A549 (cell line): ENCODE results near the gene OGFR. TPM values are rescaled to one million over a fixed set of nuclear protein-coding genes. Genes with fewer than 3 reads are reported as not detected.

ENCODE experiments used
- ATAC-seq, 2 experiments: fragments of 200-7000 bp in 1 of 2; fragments of >200 bp in 1 of 2; cut with Nextera tagmentation in 1 of 2; cut with Tn5 transposase in 1 of 2; 3 replicates each; pipeline versions ENCODE4 v1.8.0 to v1.9.1; 2018 to 2020; ENCODE audit warnings: mild to moderate bottlenecking in 1 of 2, moderate library complexity in 1 of 2
- CTCF ChIA-PET: fragments of 300-600 bp; sonication (Branson Sonifier 250); formaldehyde crosslinking; extraction: SDS; loops from one replicate; lab custom pipeline; 2021; ENCODE audit warnings: antibody characterized with exemption, inconsistent platforms; lab: Yijun Ruan, JAX
- POLR2A ChIA-PET: fragments of 350-600 bp; formaldehyde crosslinking; extraction: SDS; loops from one replicate; lab custom pipeline; 2021; ENCODE audit warnings: antibody characterized with exemption, inconsistent platforms; lab: Yijun Ruan, JAX
- DNase-seq, 2 experiments: peaks; one replicate each; pipeline versions ENCODE4 v3.0.0 to v3.0.0-alpha.2; 2011 to 2016; ENCODE audit warnings: low read depth in 1 of 2, low spot score in 1 of 2
- FAIRE-seq: peaks from 2 replicates; lab custom pipeline; 2011; peaks lifted over from hg19 to GRCh38; lab: Jason Lieb, UNC
- H3K27ac ChIP-seq, 2 experiments: fragments of >200 bp; sonication (Bioruptor Twin); formaldehyde crosslinking; 3 replicates each; pipeline ENCODE4 v1.5.1; 2016 to 2017
- H3K4me1 ChIP-seq: fragments of >200 bp; sonication (Bioruptor Twin); formaldehyde crosslinking; 3 replicates; pipeline ENCODE4 v1.6.1; 2016
- H3K4me2 ChIP-seq: fragments of >200 bp; sonication (Bioruptor Twin); formaldehyde crosslinking; 3 replicates; pipeline ENCODE4 v1.6.1; 2016
- H3K4me3 ChIP-seq: fragments of >200 bp; sonication (Bioruptor Twin); formaldehyde crosslinking; 3 replicates; pipeline ENCODE4 v1.5.1; 2016
- H3K9me3 ChIP-seq: fragments of >200 bp; sonication (Bioruptor Twin); formaldehyde crosslinking; 3 replicates; pipeline ENCODE4 v1.6.1; 2016
- BCL3 ChIP-seq: fragments of >200 bp; sonication (Bioruptor Twin); formaldehyde crosslinking; IDR thresholded peaks from 3 replicates; pipeline ENCODE4 v1.6.1; 2016
- BHLHE40 ChIP-seq: IDR thresholded peaks from 2 replicates; pipeline ENCODE4 v1.6.1; 2012; ENCODE audit warnings: low read depth, low read length, inconsistent platforms
- CBX2 ChIP-seq: fragments of 200-600 bp; sonication (generic); IDR thresholded peaks from 2 replicates; pipeline ENCODE4 v1.6.1; 2016; ENCODE audit warnings: low read depth, mild to moderate bottlenecking, borderline replicate concordance
- CEBPB ChIP-seq, 2 experiments: fragments of >200 bp in 1 of 2; sonication (Bioruptor Twin) in 1 of 2; formaldehyde crosslinking in 1 of 2; IDR thresholded peaks; 2 replicates each; pipeline ENCODE4 v1.6.1; 2012 to 2016
- ESRRA ChIP-seq: fragments of 150-350 bp; IDR thresholded peaks from 2 replicates; pipeline ENCODE4 v1.6.1; 2014; ENCODE audit warnings: mild to moderate bottlenecking, low read length, borderline replicate concordance
- FOSB ChIP-seq: fragments of 250-450 bp; sonication (Bioruptor Pico); IDR thresholded peaks from 2 replicates; pipeline ENCODE4 v1.5.0; 2020; ENCODE audit warnings: mild to moderate bottlenecking, moderate library complexity
- GATA3 ChIP-seq: IDR thresholded peaks from 2 replicates; pipeline ENCODE4 v1.6.1; 2012; ENCODE audit warnings: borderline replicate concordance
- HEYL ChIP-seq: fragments of 250-450 bp; sonication (Bioruptor Pico); IDR thresholded peaks from 2 replicates; pipeline ENCODE4 v1.8.0; 2021; ENCODE audit warnings: mild to moderate bottlenecking, moderate library complexity
- HOXB13 ChIP-seq: fragments of 250-450 bp; sonication (Bioruptor Pico); IDR thresholded peaks from 2 replicates; pipeline ENCODE4 v1.5.0; 2020; ENCODE audit warnings: low read depth, mild to moderate bottlenecking, moderate library complexity
- HOXB5 ChIP-seq: fragments of 250-450 bp; sonication (Bioruptor Pico); IDR thresholded peaks from 2 replicates; pipeline ENCODE4 v1.5.0; 2020; ENCODE audit warnings: mild to moderate bottlenecking, moderate library complexity
- JUNB ChIP-seq: fragments of >200 bp; sonication (Bioruptor Twin); formaldehyde crosslinking; IDR thresholded peaks from 2 replicates; pipeline ENCODE4 v1.6.1; 2016
- KDM5A ChIP-seq: fragments of 200-600 bp; sonication (generic); IDR thresholded peaks from 2 replicates; pipeline ENCODE4 v1.6.1; 2016; ENCODE audit warnings: antibody characterized with exemption, mild to moderate bottlenecking
- MAX ChIP-seq: IDR thresholded peaks from 2 replicates; pipeline ENCODE4 v1.6.1; 2012
- MYC ChIP-seq: IDR thresholded peaks from 2 replicates; pipeline ENCODE4 v1.6.1; 2012; ENCODE audit warnings: mild to moderate bottlenecking, inconsistent platforms, low read length, improper control_type of control experiment, borderline replicate concordance
- NFE2L2 ChIP-seq: fragments of 150-350 bp; conservative IDR thresholded peaks from 2 replicates; pipeline ENCODE4 v1.6.1; 2014; ENCODE audit warnings: low read length
- NPAS2 ChIP-seq: fragments of 250-450 bp; sonication (Bioruptor Pico); IDR thresholded peaks from 2 replicates; pipeline ENCODE4 v1.8.0; 2022; ENCODE audit warnings: mild to moderate bottlenecking, moderate library complexity, borderline replicate concordance
- NR3C1 ChIP-seq: fragments of >200 bp; sonication (Bioruptor Twin); formaldehyde crosslinking; IDR thresholded peaks from 3 replicates; pipeline ENCODE4 v1.6.1; 2017
- PHF8 ChIP-seq: fragments of 200-600 bp; sonication (generic); IDR thresholded peaks from 2 replicates; pipeline ENCODE4 v1.6.1; 2016; ENCODE audit warnings: low read depth, mild to moderate bottlenecking, antibody characterized with exemption, moderate library complexity, borderline replicate concordance
- RAD21 ChIP-seq, 2 experiments: fragments of >200 bp in 1 of 2; sonication (Bioruptor Twin) in 1 of 2; formaldehyde crosslinking in 1 of 2; IDR thresholded peaks in 1 of 2; conservative IDR thresholded peaks in 1 of 2; 2 replicates in 1 of 2; 3 replicates in 1 of 2; pipeline ENCODE4 v1.6.1; 2012 to 2018; ENCODE audit warnings: inconsistent platforms in 1 of 2
- RARB ChIP-seq: fragments of 250-450 bp; sonication (Bioruptor Pico); IDR thresholded peaks from 2 replicates; pipeline ENCODE4 v1.8.0; 2021; ENCODE audit warnings: mild to moderate bottlenecking, moderate library complexity
- RFX5 ChIP-seq: fragments of 450-650 bp; IDR thresholded peaks from 2 replicates; pipeline ENCODE4 v1.7.1; 2014; ENCODE audit warnings: antibody characterized with exemption, mild to moderate bottlenecking, moderate library complexity
- RNF2 ChIP-seq: fragments of 200-600 bp; sonication (generic); IDR thresholded peaks from 2 replicates; pipeline ENCODE4 v1.6.1; 2016; ENCODE audit warnings: low read depth, mild to moderate bottlenecking, antibody characterized with exemption, moderate library complexity, borderline replicate concordance
- SMC3 ChIP-seq: fragments of >200 bp; sonication (Bioruptor Twin); formaldehyde crosslinking; IDR thresholded peaks from 3 replicates; pipeline ENCODE4 v1.6.1; 2018; ENCODE audit warnings: inconsistent platforms
- TFCP2L1 ChIP-seq: fragments of 250-450 bp; sonication (Bioruptor Pico); IDR thresholded peaks from 2 replicates; pipeline ENCODE4 v1.5.0; 2021; ENCODE audit warnings: mild to moderate bottlenecking
- ZNF302 ChIP-seq: fragments of 250-450 bp; sonication (Bioruptor Pico); IDR thresholded peaks from 2 replicates; pipeline ENCODE4 v1.9.0; 2021; ENCODE audit warnings: inconsistent platforms, mild to moderate bottlenecking, moderate library complexity
- WGBS: methylation state at CpG from one replicate; pipeline ENCODE4 v1.1.6; 2017; ENCODE audit errors: missing lambda C conversion rate; 5-methylcytosine and 5-hydroxymethylcytosine counted together
- polyA plus RNA-seq, 4 experiments: library from polyadenylated mRNA; depleted of rRNA in 3 of 4; stranded (reverse); fragments of >200 nt; fragmentation: RNase III in 1 of 4; extraction: RNeasy Plus Mini Kit Qiagen cat#74134 plus additional on column Dnase treatment in 1 of 4; gene quantifications; 2 replicates in 3 of 4; 3 replicates in 1 of 4; pipeline ENCODE4 v1.2.3, GENCODE V29; 2011 to 2017
- TF ChIP-seq, protein P1 (sequence below): fragments of >200 bp; sonication (Bioruptor Twin); formaldehyde crosslinking; IDR thresholded peaks from 2 replicates; pipeline ENCODE4 v1.6.1; 2016
- TF ChIP-seq, protein P2 (sequence below): fragments of 200-600 bp; sonication (generic); IDR thresholded peaks from 2 replicates; pipeline ENCODE4 v1.6.1; 2016; ENCODE audit warnings: antibody characterized with exemption, mild to moderate bottlenecking, moderate library complexity
- TF ChIP-seq, protein P3 (sequence below): fragments of 150-350 bp; IDR thresholded peaks from 2 replicates; pipeline ENCODE4 v1.6.1; 2014; ENCODE audit warnings: low read depth, mild to moderate bottlenecking, low read length

OGFR gene
- polyA plus RNA-seq, 2 of the 4 experiments (the other 2 are of a cell fraction) = 15.9 to 35.6 TPM

GRCh38 chr20:62772619-62772989 is 32.0 kb upstream of the OGFR start:
- POLR2A ChIA-PET = no interaction called here
- ATAC-seq (no peak), FAIRE-seq (no peak)

DNA sequence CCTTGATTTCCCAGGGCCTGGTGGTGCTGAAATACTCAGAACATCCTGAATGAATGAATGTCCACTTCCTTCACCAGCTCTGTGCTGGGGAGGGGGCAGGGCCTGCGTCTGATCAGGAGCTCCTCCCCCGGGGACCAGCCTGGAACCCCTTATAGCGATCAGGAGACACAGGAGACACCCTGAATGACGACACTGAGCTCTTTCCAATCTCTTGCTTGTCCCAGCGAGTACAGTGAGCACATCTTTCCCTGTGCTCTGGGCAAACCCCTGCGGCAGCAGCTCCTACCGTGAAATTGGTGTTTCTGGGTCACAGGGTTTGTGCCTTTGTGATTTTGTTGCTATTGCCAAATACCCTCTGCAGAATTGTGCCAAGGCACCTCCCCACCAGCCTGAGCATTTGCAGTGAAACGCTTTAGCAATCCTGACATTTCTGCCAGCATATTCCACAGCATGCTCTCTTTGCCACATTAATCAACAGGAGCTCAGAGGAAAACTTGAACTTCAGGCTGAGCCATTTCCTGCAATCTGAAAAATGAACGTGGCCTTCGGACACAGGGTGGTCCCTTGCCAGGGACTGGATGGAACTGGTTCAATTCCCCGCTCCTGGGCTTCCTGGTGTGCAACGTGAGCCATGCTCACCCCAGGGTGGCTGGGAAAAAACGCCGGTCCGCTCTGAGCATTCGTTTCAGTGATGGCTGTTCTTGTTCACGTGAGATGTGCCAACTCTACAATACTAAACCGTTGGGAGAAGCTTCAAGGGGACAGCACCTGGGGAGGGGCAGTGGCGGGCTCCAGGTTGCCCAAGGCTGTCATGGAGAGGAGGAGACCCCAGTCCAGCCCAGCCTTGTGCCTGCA is 31.4 kb upstream of the OGFR start:
- ChIA-PET POLR2A (interaction anchor here (0.9 kb wide), 1 partner anchor 21 kb away, joined by 3 read pairs; no protein-coding TSS in a partner anchor), CTCF (interaction anchor here (0.9 to 3.3 kb wide), 4 partner anchors 10 to 235 kb away, joined by 3 to 20 read pairs (median 4); no protein-coding TSS in a partner anchor)
- Histone ChIP-seq H3K27ac (no peak overlapping the region), H3K4me2 (no peak overlapping the region), H3K4me3 (no peak overlapping the region), H3K4me1 (peaks cover 6% of the 10 kb centered on the region; the same call in 1 of the 3 replicates), H3K9me3 (no peaks in the 10 kb centered on the region)
- ATAC-seq (no peak; a peak in 1 of 6 replicates), DNase-seq (no peak), FAIRE-seq (no peak)
- 27% methylated on average over 18 of the region's 19 CpGs for WGBS
- TF ChIP-seq RFX5 = no peak
- TF ChIP-seq NPAS2 (CRISPR knock-in tag) = no peak
- TF ChIP-seq FOSB (CRISPR knock-in tag) = no peak
- no peak for TF ChIP-seq HOXB5 (CRISPR knock-in tag)
- no peak for TF ChIP-seq KDM5A
- TF ChIP-seq MAX = no peak
- no peak for TF ChIP-seq NR3C1
- no peak for TF ChIP-seq RNF2
- TF ChIP-seq CEBPB (IDR thresholded peaks at IDR 0.05) = no peak
- no peak for TF ChIP-seq ZNF302
- TF ChIP-seq, protein P1, sequence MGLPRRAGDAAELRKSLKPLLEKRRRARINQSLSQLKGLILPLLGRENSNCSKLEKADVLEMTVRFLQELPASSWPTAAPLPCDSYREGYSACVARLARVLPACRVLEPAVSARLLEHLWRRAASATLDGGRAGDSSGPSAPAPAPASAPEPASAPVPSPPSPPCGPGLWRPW = no peak
- TF ChIP-seq BCL3 = no peak
- TF ChIP-seq RARB (CRISPR knock-in tag) = no peak
- TF ChIP-seq MYC = no peak

More at GRCh38 chr20:62772619-62772989, 32.0 kb upstream of the OGFR start:
- Histone ChIP-seq H3K4me3 (no peak overlapping the region), H3K9me3 (no peaks in the 10 kb centered on the region), H3K4me1 (peaks cover 6% of the 10 kb centered on the region; the same call in 1 of the 3 replicates), H3K4me2 (no peak overlapping the region), H3K27ac (no peak overlapping the region)
- WGBS = 69% methylated on average over 11 of the region's 11 CpGs
- TF ChIP-seq RAD21 (conservative IDR thresholded peaks at IDR 0.05 in 1 of 2, IDR thresholded peaks at IDR 0.05 in 1 of 2) = no peak
- no peak for TF ChIP-seq CEBPB (IDR thresholded peaks at IDR 0.05)
- TF ChIP-seq, protein P2, sequence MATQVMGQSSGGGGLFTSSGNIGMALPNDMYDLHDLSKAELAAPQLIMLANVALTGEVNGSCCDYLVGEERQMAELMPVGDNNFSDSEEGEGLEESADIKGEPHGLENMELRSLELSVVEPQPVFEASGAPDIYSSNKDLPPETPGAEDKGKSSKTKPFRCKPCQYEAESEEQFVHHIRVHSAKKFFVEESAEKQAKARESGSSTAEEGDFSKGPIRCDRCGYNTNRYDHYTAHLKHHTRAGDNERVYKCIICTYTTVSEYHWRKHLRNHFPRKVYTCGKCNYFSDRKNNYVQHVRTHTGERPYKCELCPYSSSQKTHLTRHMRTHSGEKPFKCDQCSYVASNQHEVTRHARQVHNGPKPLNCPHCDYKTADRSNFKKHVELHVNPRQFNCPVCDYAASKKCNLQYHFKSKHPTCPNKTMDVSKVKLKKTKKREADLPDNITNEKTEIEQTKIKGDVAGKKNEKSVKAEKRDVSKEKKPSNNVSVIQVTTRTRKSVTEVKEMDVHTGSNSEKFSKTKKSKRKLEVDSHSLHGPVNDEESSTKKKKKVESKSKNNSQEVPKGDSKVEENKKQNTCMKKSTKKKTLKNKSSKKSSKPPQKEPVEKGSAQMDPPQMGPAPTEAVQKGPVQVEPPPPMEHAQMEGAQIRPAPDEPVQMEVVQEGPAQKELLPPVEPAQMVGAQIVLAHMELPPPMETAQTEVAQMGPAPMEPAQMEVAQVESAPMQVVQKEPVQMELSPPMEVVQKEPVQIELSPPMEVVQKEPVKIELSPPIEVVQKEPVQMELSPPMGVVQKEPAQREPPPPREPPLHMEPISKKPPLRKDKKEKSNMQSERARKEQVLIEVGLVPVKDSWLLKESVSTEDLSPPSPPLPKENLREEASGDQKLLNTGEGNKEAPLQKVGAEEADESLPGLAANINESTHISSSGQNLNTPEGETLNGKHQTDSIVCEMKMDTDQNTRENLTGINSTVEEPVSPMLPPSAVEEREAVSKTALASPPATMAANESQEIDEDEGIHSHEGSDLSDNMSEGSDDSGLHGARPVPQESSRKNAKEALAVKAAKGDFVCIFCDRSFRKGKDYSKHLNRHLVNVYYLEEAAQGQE = no peak
- TF ChIP-seq NFE2L2 = no peak
- TF ChIP-seq BCL3 = no peak
- no peak for TF ChIP-seq SMC3
- TF ChIP-seq ESRRA = no peak
- TF ChIP-seq, protein P3, sequence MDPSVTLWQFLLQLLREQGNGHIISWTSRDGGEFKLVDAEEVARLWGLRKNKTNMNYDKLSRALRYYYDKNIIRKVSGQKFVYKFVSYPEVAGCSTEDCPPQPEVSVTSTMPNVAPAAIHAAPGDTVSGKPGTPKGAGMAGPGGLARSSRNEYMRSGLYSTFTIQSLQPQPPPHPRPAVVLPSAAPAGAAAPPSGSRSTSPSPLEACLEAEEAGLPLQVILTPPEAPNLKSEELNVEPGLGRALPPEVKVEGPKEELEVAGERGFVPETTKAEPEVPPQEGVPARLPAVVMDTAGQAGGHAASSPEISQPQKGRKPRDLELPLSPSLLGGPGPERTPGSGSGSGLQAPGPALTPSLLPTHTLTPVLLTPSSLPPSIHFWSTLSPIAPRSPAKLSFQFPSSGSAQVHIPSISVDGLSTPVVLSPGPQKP = no peak
- no peak for TF ChIP-seq GATA3
- TF ChIP-seq TFCP2L1 (CRISPR knock-in tag) = no peak
- no peak for TF ChIP-seq HOXB13 (CRISPR knock-in tag)
- TF ChIP-seq JUNB = no peak
- TF ChIP-seq RNF2 = no peak
- no peak for TF ChIP-seq CBX2
- TF ChIP-seq HEYL (CRISPR knock-in tag) = no peak
- TF ChIP-seq PHF8 = no peak
- TF ChIP-seq NR3C1 = no peak
- no peak for TF ChIP-seq BHLHE40
- no peak for TF ChIP-seq MYC
- CTCF ChIA-PET = interaction anchor here (1.0 to 3.3 kb wide), 3 partner anchors 10 to 236 kb away, joined by 3 to 20 read pairs (median 4); no protein-coding TSS in a partner anchor
- DNase-seq = no peak
